ENCODE data around the gene NAALAD2. TPM values are rescaled to one million over a fixed set of nuclear protein-coding genes. Genes with fewer than 3 reads are reported as not detected.
A peak's percentile ranks its signal among the peaks of the same experiment; 100 is the strongest.

NAALAD2 gene
- total RNA-seq, 1 experiment from 2014 or later, result 2.1 TPM

- no peak overlapping the region for H4K8ac ChIP-seq (replicated peaks; ENCODE audit: insufficient read length, low read depth, low read length)
- no peak overlapping the region for H3K14ac ChIP-seq (ENCODE audit: insufficient read depth, low read length)
- no peak overlapping the region for H3K4ac ChIP-seq (ENCODE audit: low read depth, low read length)
- no peaks in the 10 kb centered on the region for H4K20me1 ChIP-seq (ENCODE audit: control insufficient read depth, insufficient read depth, insufficient read length)
- H2BK5ac ChIP-seq (ENCODE audit: insufficient read length, low read length), result no peak overlapping the region
- H3K79me1 ChIP-seq (ENCODE audit: insufficient read depth, low read depth, low read length, poor library complexity, severe bottlenecking), result no peaks in the 10 kb centered on the region
- H4K5ac ChIP-seq (ENCODE audit: insufficient read length, low read depth, low read length), result no peak overlapping the region
- no peak overlapping the region for H3K4me3 Mint-ChIP-seq
- 0 out of 2 replicates have a peak, but pooled peaks cover 2% of the 10 kb centered on the region for H3K4me1 ChIP-seq (ENCODE audit: insufficient read depth, low read length)
- H3K23ac ChIP-seq (ENCODE audit: insufficient read length, low read depth, low read length), result no peak overlapping the region
- no peaks in the 10 kb centered on the region for H3K9me3 ChIP-seq (ENCODE audit: control insufficient read depth, low read depth, low read length)
- no peak overlapping the region for H3K27ac ChIP-seq (ENCODE audit: insufficient read length, low read depth, low read length)
- H3K36me3 Mint-ChIP-seq (ENCODE audit: insufficient read depth in 1 of 3, low read depth in 3 of 3), result peaks cover 0 to 18% (median 0%) of the 10 kb centered on the region in 3 experiments; a peak in 3 of 7 replicates
- TF ChIP-seq CTCF (conservative IDR thresholded peaks at IDR 0.05), result no peak
- no peak overlapping the region for H2AK5ac ChIP-seq (ENCODE audit: insufficient read length, low read length)
- no peak overlapping the region for H2BK120ac ChIP-seq (ENCODE audit: low read depth, low read length, poor library complexity, severe bottlenecking)
- peak; percentile 48 for DNase-seq
- H2BK20ac ChIP-seq (ENCODE audit: low read depth, low read length, poor library complexity, severe bottlenecking), result no peak overlapping the region
- WGBS (ENCODE audit: extremely low coverage, insufficient read length, low lambda C conversion rate), result no CpG with 5 or more reads among the region's 3 CpGs
- no peak overlapping the region for H3K18ac ChIP-seq (ENCODE audit: insufficient read length, low read depth, low read length)
- peaks cover 9 to 12% of the 10 kb centered on the region in 2 experiments; a peak in 3 of 5 replicates for H3K9me3 Mint-ChIP-seq
- H3K27me3 Mint-ChIP-seq (ENCODE audit: low read depth), result no peaks in the 10 kb centered on the region
- no peak overlapping the region for H4K91ac ChIP-seq (ENCODE audit: insufficient read length, low read depth, low read length)
- no peak overlapping the region for H3K9ac ChIP-seq (ENCODE audit: extremely low read depth, insufficient read length, low read length)
- H3K4me1 Mint-ChIP-seq, result peaks cover 26 to 44% of the 10 kb centered on the region in 2 experiments
- no peak overlapping the region for H3K4me2 ChIP-seq (ENCODE audit: insufficient read depth, insufficient read length, low read length)
- H3T11ph ChIP-seq (ENCODE audit: low read length), result no peak overlapping the region
- peak overlapping the region in 1 of 3 experiments; percentile 18; a peak in 1 of 7 replicates for H3K27ac Mint-ChIP-seq
- H3K79me2 ChIP-seq (ENCODE audit: insufficient read depth, low read length), result no peaks in the 10 kb centered on the region; the same call in 1 of the 2 replicates
- H2AFZ ChIP-seq (ENCODE audit: low read length), result no peak overlapping the region
- H2BK12ac ChIP-seq (ENCODE audit: insufficient read length, low read depth, low read length), result no peak overlapping the region
- no peak overlapping the region for H2BK15ac ChIP-seq (ENCODE audit: low read depth, low read length)
- peaks cover 3% of the 10 kb centered on the region for H3K23me2 ChIP-seq (ENCODE audit: insufficient read length, low read depth, low read length, poor library complexity, severe bottlenecking)
- no peak overlapping the region for H3K56ac ChIP-seq (ENCODE audit: insufficient read length, low read depth, low read length)
- no peaks in the 10 kb centered on the region for H3K27me3 ChIP-seq (ENCODE audit: insufficient read depth, low read length)
These were observed 93.6 kb downstream of the NAALAD2 start for GRCh38 chr11:90228056-90228455.
